HEK293 (cell line): ENCODE measurements around the gene IL17REL.
"Not testable (repeated sequence)": the region's sequence is repeated elsewhere in the genome, so short reads cannot be mapped to it uniquely, and the experiment has no call there.

Experiments used
- INSM2 ChIP-seq: fragments of 450-650 bp; formaldehyde crosslinking; IDR thresholded peaks from 2 replicates; pipeline ENCODE4 v1.5.1; 2016; ENCODE audit warnings: missing biosample characterization, missing genetic modification characterization
- MYNN ChIP-seq: fragments of 450-650 bp; formaldehyde crosslinking; IDR thresholded peaks from 2 replicates; pipeline ENCODE4 v1.5.1; 2016; ENCODE audit warnings: missing biosample characterization, missing genetic modification characterization, borderline replicate concordance
- ZEB2 ChIP-seq: fragments of 450-650 bp; formaldehyde crosslinking; IDR thresholded peaks from 2 replicates; pipeline ENCODE4 v1.5.1; 2016; ENCODE audit warnings: missing biosample characterization, missing genetic modification characterization
- ZNF214 ChIP-seq: fragments of 450-650 bp; formaldehyde crosslinking; IDR thresholded peaks from 2 replicates; pipeline ENCODE4 v1.5.1; 2017; ENCODE audit warnings: missing biosample characterization, mild to moderate bottlenecking, missing genetic modification characterization, borderline replicate concordance
- ZNF266 ChIP-seq: fragments of 450-650 bp; formaldehyde crosslinking; IDR thresholded peaks from 2 replicates; pipeline ENCODE4 v1.5.1; 2016; ENCODE audit warnings: missing biosample characterization, missing genetic modification characterization, low read depth
- ZNF302 ChIP-seq: fragments of 450-650 bp; formaldehyde crosslinking; IDR thresholded peaks from 2 replicates; pipeline ENCODE4 v1.5.1; 2016; ENCODE audit warnings: missing biosample characterization, missing genetic modification characterization, low read depth
- ZNF544 ChIP-seq: fragments of 450-650 bp; formaldehyde crosslinking; IDR thresholded peaks from 2 replicates; pipeline ENCODE4 v1.5.0; 2017; ENCODE audit warnings: missing biosample characterization, missing genetic modification characterization
- ZNF707 ChIP-seq: fragments of 450-650 bp; formaldehyde crosslinking; IDR thresholded peaks from 2 replicates; pipeline ENCODE4 v1.5.1; 2016; ENCODE audit warnings: missing biosample characterization, missing genetic modification characterization
- TF ChIP-seq, protein P1 (sequence below): fragments of 450-650 bp; formaldehyde crosslinking; IDR thresholded peaks from 2 replicates; pipeline ENCODE4 v1.5.1; 2016; ENCODE audit warnings: missing biosample characterization, missing genetic modification characterization

GRCh38 chr22:49981799-49982198, 30.8 kb downstream of the IL17REL start:
- not testable (repeated sequence) for TF ChIP-seq INSM2, ZNF302, ZNF707, MYNN, ZNF544, ZEB2, ZNF214 (tag by site-specific recombination)
- TF ChIP-seq ZNF266 (tag by site-specific recombination): 0 out of 2 replicates have a peak, but pooled peaks have one; percentile 48
- TF ChIP-seq, protein P1, sequence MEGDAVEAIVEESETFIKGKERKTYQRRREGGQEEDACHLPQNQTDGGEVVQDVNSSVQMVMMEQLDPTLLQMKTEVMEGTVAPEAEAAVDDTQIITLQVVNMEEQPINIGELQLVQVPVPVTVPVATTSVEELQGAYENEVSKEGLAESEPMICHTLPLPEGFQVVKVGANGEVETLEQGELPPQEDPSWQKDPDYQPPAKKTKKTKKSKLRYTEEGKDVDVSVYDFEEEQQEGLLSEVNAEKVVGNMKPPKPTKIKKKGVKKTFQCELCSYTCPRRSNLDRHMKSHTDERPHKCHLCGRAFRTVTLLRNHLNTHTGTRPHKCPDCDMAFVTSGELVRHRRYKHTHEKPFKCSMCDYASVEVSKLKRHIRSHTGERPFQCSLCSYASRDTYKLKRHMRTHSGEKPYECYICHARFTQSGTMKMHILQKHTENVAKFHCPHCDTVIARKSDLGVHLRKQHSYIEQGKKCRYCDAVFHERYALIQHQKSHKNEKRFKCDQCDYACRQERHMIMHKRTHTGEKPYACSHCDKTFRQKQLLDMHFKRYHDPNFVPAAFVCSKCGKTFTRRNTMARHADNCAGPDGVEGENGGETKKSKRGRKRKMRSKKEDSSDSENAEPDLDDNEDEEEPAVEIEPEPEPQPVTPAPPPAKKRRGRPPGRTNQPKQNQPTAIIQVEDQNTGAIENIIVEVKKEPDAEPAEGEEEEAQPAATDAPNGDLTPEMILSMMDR: not testable (repeated sequence)
